NCI-H1092 (cell line): ENCODE measurements around the gene MEAF6.
"Not testable (repeated sequence)": the region's sequence is repeated elsewhere in the genome, so short reads cannot be mapped to it uniquely, and the experiment has no call there.

Experiments used
- DNase-seq: peaks from one replicate; lab custom pipeline; 2025; lab: John Stamatoyannopoulos, UW

Gene MEAF6

DNA sequence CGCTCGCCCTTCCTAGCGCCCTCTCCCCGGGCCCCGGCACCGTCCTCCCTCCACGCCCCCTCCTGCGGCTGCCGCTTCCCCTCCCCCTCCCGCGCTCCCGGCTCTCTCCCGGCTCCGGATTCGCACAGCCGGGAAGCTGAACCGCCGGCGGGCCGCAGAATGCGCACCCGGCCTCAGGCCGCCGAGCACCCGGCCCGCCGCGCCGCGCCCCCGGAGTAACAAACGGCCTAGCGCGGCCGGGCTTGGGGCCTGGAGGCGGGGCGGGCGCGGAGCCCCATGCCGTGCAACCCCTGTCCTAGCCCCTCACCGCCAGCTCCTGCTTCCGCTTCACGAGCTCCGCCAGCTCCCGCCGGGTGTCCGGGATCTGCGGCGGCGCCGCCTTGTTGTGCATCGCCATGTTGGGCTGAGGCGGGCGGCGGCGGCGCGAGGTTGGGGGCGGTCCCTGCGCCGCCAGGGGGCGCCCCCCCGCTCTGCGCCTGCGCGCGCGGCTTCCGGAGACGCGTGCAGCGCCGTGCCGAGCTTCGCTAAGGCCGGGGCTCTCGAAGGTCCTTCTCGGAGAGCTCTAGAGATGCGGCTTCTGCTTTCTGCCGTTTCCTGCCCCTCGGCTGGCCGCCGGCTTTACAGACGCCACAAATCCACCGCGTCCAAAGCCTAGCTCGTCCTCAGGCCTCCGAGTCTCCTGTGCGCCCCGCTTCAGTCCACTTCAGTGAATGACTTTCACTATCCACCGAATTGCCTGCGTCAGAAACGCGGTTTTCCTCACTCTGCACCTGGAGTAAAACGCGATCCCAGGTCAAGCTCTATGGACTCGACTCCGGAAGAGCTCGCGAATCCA lies at the start of gene MEAF6:
TSS of gene MEAF6 (minus strand) at position 417 of the 835 bp plus-strand sequence. CDS start at position 397, 20 bp downstream.
- DNase-seq: peak; percentile 85

DNA sequence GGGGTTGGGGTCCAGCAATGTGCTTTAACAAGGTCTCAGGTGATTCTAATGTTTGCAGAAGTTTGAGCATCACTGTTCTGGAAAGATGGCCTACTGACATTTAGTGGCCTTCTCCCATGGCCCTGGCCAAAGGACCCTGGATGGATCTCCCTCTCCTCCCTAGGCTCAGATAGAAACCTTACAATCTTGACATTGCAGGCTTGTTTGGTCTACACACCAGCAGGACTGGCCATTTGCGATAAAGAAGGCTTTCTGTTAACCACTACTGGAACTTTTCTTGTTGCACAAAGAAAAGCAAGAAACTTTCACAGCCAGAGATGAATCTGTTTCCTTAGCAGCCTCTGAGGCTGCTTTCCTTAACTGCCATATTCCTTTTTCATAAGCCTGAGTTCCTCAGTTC lies 48.4 kb upstream of the MEAF6 start:
- DNase-seq: no peak

DNA sequence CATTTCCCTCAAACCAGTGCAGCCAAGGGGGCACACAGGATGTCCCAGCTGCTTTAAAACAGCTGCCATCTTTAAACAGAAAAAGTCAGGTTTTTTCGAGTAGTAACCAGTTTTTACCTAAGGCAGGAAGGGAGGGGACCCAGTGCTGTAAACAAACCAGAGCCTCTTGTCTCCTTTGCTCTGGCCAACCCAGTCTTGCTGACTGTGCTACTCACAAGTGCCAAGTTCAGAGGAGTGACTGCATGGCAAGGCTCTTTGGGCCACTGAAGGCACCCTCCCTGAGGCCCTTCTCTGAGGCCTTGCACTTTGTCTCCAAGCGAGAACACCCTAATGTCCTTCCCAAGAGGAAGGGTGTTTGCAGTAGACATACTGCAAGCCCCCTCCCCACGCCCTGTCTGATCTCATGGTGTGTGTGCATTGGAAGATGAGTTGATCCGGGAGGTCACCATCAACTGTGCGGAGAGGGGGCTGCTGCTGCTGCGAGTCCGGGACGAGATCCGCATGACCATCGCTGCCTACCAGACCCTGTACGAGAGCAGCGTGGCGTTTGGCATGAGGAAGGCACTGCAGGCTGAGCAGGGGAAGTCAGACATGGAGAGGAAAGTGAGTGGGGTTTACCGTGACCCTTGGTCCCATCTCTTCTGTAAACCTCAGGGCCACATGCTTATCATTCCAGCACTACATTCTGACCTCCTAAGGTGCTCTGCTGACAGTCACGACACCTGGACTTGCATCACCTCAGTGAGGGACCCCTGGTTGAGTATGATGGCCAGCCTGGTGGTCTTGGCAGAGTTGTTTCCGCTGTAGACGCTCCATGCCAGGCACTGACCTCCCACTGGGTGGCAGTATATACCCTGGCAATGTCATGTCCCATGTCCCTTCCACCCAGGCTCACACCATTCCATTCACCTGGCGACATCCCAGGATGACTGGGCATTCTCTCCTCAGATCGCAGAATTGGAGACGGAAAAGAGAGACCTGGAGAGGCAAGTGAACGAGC lies 46.9 kb upstream of the MEAF6 start:
- DNase-seq: no peak

DNA sequence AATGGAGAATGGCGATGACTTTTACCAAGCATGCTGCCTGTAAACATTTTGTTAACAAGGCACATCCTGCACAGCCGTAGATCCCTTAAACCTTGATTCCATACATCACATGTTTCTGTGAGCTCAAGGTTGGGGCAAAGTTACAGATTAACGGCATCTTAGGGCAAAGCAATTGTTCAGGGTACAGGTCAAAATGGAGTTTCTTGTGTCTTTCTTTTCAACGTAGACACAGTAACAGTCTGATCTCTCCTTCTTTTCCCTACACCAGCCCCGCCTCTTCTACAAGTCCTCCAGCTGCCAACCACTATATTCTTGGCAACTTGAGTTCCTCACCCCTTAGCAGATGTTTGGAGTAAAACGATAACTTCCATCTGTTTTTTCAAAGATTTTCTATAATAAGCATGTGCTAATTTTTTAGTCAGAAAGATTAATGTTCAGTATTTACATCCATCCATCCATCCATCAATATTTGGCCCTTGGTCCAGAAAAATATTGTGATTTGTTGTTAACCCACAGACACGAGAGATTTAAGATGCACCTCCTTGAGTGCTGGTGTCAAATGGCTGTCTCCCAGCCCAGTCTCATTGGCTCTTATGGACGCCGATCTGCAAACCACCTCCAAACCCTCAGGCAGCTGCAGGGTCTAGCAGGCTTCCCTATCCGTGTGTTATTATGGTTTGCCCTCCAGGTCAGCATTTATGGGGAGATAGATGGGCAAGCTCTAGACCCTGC lies 46.0 kb upstream of the MEAF6 start:
- DNase-seq: no peak

DNA sequence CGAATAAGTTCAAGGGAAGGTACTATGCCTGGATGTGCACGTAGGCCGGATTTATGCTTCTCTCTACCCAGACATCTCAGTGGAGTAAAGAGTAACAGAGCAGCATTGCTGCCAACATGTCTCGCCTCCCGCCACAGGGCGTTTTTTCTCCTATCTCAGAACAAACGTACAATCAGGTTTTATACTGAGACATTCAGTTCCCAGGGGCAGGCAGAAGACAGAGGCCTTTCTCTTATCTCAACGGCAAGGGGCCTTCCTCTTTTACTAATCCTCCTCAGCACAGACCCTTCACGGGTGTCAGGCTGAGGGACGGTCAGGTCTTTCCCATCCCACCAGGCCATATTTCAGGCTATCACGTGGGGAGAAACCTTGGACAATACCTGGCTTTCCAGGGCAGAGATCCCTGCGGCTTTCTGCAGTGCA lies 45.4 kb upstream of the MEAF6 start:
- not testable (repeated sequence) for DNase-seq

DNA sequence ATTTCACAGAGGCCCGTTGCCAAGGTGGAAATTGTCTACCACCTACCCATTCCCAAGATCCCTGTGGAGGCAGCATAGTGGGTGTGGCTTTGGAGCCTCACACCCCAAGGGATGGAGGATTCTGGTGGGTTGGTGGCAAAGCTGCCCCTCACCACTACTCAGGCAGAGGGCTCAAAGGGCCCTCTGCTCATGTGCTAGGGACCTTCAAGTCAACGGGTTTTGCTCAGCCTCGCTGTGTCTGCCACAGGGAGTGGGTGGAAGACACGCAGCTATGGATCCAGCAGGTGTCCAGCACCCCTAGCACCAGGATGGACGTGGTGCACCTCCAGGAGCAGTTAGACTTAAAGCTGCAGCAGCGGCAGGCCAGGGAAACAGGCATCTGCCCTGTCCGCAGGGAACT lies 44.5 kb upstream of the MEAF6 start:
- DNase-seq: no peak

DNA sequence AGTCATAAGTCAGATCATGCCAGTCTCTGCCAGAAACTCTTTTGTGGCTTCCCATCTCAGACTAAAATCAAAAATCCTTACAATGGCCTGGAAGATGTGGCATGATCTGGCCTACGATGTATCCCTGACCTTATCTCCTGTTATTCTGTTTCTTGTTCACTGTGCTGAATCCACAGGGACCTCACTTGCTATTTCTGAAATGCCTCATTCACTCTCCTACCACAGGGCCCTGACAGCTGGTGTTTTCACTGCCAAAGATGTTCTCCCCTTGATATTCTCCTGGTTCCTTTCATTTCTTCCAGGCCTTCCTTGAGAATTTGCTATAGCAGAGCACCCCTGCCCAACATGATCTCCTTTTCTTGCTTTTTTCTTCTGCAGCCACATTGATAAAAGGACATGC lies 43.8 kb upstream of the MEAF6 start:
- no peak for DNase-seq

DNA sequence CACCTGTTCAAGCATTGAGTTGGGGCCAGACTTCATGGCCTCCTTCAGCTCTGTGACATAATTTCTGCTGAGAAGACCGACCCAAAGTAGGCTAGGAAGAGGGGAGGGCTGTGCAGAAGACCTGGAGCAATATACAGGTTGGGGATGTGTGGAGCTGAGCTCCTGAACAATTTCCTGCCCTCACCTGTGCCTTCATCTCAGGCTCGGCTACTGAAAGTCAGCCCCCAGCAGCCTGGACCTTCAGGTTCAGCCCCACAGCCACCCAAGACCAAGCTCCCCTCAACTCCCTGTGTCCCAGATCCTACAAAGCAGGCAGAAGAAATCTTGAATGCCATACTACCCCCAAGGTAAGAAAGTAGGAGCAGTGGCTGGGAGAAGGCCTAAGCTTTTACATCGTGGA lies 42.8 kb upstream of the MEAF6 start:
- no peak for DNase-seq

DNA sequence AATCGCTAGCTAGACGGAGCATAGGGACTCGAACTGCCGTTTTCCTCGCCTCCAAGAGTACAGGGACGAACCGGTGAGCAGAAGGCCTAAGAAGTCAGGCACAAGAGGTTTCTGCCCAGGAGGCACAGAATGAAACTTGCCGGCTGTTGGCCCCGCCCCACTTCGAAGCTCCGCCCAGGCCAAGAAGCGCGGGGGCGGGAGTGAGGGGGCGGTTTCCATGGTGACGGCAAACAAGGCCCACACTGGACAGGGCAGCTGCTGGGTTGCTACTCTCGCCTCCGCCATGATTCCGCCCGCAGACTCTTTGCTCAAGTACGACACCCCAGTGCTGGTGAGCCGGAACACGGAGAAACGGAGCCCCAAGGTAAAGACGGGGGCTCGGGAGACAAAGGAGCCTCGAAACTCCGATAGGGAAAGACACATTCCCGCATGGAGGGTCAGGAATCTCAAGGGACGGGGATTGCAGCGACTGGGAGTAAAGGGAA lies 42.2 kb upstream of the MEAF6 start, which contains the start of gene DNALI1:
TSS of gene DNALI1 (plus strand) at position 229 of the 485 bp plus-strand sequence. CDS start at position 284, 55 bp downstream.
- DNase-seq: peak; percentile 90

DNA sequence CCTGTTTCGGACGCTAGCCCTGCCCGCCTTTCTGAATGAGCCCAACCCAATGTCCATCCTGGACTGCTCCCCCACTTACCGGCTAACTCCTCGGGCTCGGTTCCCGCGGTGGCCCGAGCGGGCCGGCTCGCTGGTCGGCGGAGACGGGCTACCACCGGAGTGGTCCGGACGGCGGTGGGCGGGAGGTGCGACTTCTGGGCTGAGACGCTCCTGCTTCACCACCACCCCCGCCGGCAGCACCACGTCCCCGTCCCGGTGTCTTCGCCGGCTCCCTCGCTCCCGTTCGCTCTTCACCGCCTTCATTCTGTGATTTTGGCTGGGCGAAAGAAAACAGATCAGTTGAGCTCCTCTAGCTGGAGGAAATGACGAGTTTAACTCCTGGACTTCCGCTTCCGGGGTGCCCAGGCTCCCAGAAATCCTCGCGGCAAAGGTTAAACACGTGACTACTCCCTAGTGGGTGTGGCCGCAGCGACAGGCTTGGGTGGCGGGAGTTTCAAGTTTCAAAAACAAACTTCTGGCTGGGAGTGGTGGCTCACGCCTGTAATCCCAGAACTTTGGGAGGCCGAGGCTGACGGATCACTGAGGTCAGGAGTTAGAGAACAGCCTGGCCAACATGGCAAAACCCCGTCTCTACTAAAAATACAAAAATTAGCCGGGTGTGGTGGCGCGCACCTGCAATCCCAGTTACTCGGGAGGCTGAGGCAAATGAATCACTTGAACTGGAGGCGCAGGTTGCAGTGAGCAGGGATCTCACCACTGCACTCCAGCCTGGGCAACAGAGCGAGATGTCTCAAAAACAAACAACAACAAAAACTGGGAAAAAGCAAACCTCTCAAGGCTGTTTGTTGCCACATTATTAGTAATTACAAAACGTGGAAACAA lies 39.6 kb upstream of the MEAF6 start, which contains the start of gene SNIP1:
TSS of gene SNIP1 (minus strand) at position 367 of the 882 bp plus-strand sequence. CDS start at position 303, 64 bp downstream.
- peak; percentile 90 for DNase-seq

DNA sequence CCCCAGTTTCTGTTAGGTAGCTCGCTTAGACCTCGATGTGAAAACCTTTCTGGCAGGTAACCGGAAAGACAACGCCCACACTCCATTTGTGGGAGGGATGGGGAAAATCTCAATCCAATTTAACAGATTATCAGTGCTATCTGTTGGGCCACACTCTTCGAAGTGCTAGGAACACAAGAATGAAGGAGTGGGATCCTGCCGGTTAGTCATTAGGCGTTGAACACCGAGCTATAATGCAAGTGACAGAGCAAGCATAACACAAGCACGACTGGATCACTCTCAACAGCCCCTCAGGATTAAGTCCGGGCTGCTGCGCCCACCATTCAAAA lies 39.0 kb upstream of the MEAF6 start:
- no peak for DNase-seq

DNA sequence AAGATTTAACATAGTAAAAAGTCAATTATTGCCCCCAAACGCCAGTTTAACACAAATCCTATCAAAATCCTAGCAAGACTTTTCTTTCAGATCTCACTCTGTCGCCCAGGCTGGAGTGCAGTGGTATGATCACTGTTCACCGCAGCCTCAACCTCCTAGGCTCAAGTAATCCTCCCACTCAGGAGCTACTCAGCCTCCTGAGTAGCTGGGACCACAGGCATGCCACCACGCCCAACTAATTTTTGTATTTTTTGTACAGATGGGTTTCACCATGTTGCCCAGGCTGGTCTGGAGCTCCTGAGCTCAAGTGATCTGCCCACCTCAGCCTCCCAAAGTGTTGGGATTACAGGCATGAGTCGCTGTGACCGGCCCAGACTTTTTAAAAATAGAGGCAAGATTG lies 34.8 kb upstream of the MEAF6 start:
- DNase-seq: no peak

DNA sequence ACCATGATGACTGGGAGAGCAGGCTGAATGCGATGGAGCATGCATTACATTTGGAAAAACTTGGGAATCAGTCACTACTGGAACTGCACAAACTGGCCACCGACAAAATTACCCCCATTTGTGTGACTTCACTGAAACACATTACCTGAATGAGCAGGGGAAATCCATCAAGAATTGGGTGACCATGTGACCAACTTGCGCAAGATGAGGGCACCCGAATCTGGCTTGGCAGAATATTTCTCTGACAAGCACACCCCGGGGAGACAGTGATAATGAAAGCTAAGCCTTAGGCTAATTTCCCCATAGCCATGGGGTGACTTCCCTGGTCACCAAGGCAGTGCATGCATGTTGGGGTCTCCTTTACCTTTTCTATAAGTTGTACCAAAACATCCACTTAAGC lies 30.5 kb upstream of the MEAF6 start:
- no peak for DNase-seq

DNA sequence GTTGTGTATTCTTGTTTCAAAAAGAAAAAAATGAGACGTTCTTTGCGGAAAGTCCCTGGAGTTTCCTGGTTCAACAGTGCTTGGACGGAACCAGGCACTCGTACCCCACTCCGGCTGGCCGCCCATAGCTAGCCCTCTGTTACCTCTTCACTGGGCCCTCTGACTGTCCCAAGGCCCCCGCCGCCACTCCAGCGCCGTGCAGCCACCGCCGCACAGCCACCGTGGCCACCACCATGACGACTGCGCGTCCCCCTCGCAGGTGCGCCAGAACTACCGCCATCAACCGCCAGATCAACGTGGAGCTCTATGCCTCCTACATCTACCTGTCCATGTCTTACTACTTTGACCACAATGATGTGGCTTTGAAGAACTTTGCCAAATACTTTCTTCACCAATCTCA lies 30.0 kb upstream of the MEAF6 start:
- DNase-seq: no peak

DNA sequence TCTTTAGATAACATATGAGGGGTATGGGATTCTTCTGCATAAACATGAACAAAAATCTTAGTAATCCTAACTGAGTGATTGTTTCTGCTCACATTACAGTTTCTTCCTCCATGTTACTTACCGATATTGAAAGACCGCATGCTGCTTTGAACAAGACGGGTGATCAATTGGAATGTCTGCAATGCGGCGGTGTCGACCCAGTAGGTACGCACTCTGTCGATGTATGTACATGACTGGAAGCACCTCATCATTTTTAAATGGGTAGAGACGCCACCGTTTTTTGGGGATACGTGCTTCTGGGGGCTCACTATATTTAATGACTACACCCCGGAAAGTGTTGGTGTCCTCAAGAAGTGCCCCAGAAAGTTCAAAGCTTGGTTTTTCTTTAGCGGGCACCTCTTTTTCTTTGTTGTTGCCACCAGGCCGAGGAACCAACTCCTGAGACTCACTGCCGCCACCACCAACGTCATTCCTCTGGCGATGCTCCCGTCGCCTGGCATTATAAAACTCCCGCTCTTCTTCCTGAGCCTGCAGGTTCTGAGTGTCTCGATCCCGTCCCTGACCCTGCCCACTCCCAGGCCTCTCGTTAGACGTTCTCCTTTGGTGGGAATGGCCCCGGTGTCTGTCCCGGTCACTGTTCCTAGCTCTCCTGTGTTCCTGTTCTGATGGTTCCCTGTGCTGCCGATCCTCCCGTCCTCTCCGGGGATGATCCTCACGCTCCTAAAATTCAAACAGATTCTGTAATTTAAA lies 25.6 kb upstream of the MEAF6 start:
- DNase-seq: no peak

DNA sequence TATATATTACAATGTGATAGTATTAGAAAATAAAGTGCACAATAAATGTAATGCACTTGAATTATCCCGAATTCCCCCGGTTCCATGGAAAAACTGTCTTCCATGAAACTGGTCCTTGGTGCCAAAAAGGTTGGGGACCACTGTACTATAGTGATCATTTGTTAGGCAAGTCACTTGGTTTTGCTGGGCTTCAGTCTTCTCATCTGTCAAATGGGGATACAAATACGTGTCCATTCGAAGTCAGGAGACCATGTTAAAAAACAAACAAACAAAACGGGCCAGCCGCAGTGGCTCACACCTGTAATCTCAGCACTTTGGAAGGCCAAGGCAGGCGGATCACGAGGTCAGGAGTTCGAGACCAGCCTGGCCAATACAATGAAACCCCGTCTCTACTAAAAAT lies 24.6 kb upstream of the MEAF6 start:
- DNase-seq: not testable (repeated sequence)

DNA sequence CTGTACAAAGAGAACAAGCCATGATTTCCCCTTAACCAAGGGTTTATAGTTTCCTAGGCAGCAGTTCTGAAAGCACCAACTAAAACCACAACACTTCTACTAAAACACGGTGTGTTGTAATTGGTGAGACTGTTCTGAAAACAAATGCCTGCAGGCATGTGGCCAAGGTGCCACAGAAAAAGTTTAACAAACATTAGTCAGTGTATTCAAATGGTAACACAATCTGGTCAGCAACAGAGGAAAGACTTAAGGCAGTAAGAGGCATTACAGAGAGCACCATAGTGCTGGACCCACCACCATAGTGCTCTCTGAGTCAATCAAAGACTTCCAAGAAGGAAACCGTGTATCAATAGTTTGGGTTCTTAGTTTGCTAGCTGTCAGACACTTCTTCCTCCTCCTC lies 22.8 kb upstream of the MEAF6 start:
- DNase-seq: no peak

DNA sequence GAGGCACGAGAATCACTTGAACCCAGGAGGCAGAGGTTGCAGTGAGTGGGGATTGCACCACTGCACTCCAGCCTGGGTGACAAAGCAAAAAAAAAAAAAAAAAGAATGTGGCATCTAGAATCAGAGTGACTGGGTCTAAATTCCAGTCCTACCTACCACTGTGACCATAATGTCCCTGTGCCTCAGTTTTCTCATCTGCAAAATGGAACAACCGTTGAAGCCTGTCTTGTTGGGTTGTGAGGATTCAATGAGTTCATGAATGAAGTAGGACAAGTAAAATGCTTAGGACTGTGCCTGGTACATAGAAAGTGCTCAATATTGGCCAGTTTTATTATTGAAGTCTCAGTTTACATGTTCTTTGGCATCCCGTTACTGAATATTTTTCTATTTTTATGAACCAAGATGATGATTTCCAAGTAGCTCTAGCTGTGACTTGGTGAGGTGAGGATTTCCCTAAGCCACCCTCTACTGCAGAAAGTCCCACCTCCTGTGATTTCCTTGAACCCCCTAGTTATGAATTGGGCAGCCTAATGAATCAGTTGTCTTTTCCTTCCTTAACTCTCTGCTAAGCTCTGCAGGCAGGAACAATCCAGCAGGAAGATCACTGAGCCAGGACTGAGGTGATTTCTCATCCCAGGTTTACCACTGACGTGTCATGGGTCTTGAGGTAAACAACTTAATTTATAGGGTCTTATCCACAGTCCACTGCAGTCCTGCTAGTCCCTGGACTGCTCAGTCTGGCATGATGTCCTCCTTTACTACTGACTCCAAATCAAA lies 18.9 kb upstream of the MEAF6 start:
- DNase-seq: no peak
